Activated CD8-positive, alpha-beta T cell treated with anti-CD3 and anti-CD28 coated beads, Interleukin-2, amount 10 ng/mL, durations not matched to agents 7 days and 5 days (primary cell): ENCODE measurements around the gene RIPPLY3. TPM values are rescaled to one million over a fixed set of nuclear protein-coding genes. Genes with fewer than 3 reads are reported as not detected.
"Not testable (repeated sequence)": the region's sequence is repeated elsewhere in the genome, so short reads cannot be mapped to it uniquely, and the experiment has no call there.

Source experiments
- ATAC-seq: fragments of 150-1000 bp; cut with Tn5 transposase; one replicate; pipeline ENCODE4 v1.10.0; 2021; ENCODE audit warnings: moderate library complexity
- CTCF ChIA-PET: fragments of 350-600 bp; sonication (Branson Sonifier 250); formaldehyde crosslinking; loops from one replicate; lab custom pipeline; 2021; ENCODE audit warnings: antibody characterized with exemption; lab: Charles Lee
- POLR2A ChIA-PET: fragments of 350-600 bp; sonication (Branson Sonifier 250); formaldehyde crosslinking; loops from one replicate; lab custom pipeline; 2021; ENCODE audit warnings: antibody characterized with exemption; lab: Charles Lee
- DNase-seq: peaks from one replicate; pipeline ENCODE4 v3.0.0-alpha.2; 2020
- H3K27ac Mint-ChIP-seq: one replicate; pipeline ENCODE4 v1.8.0; 2021; ENCODE audit warnings: mild to moderate bottlenecking, mixed read lengths
- H3K27me3 Mint-ChIP-seq: one replicate; pipeline ENCODE4 v1.8.0; 2021; ENCODE audit warnings: low read depth, mixed read lengths
- H3K36me3 Mint-ChIP-seq: one replicate; pipeline ENCODE4 v1.8.0; 2021; ENCODE audit warnings: low read depth, mixed read lengths
- H3K4me1 Mint-ChIP-seq: one replicate; pipeline ENCODE4 v1.8.0; 2021; ENCODE audit warnings: low read depth, mixed read lengths
- H3K4me3 Mint-ChIP-seq: one replicate; pipeline ENCODE4 v1.8.0; 2021; ENCODE audit warnings: mild to moderate bottlenecking, mixed read lengths
- H3K9me3 Mint-ChIP-seq: one replicate; pipeline ENCODE4 v1.8.0; 2022; ENCODE audit warnings: mixed read lengths; ENCODE audit not compliant: insufficient read depth
- total RNA-seq, 2 experiments: library from RNA; stranded (reverse); gene quantifications; one replicate each; pipeline ENCODE4 v1.2.3, GENCODE V29; 2021

The RIPPLY3 gene
- total RNA-seq, 2 experiments from 2014 or later: 0.10 TPM; not detected in 1

GRCh38 chr21:37030864-37031263 is 24.4 kb downstream of the RIPPLY3 start:
- peaks cover 7% of the 10 kb centered on the region for H3K27me3 Mint-ChIP-seq
- no peaks in the 10 kb centered on the region for H3K9me3 Mint-ChIP-seq
- ChIA-PET CTCF (no interaction called here), POLR2A (no interaction called here)
- ATAC-seq (no peak), DNase-seq (no peak)
- H3K4me3 Mint-ChIP-seq: no peak overlapping the region
- H3K36me3 Mint-ChIP-seq: no peaks in the 10 kb centered on the region
- H3K27ac Mint-ChIP-seq: no peak overlapping the region
- no peaks in the 10 kb centered on the region for H3K4me1 Mint-ChIP-seq

- no peak for ATAC-seq
Observed at GRCh38 chr21:37032293-37032692, 25.8 kb downstream of the RIPPLY3 start.

GRCh38 chr21:37032877-37033471 is 26.5 kb downstream of the RIPPLY3 start:
- no peak for ATAC-seq

More at GRCh38 chr21:37032293-37032692, 25.8 kb downstream of the RIPPLY3 start:
- ChIA-PET POLR2A (no interaction called here), CTCF (no interaction called here)
- Mint-ChIP-seq H3K27ac (no peak overlapping the region), H3K9me3 (no peaks in the 10 kb centered on the region), H3K36me3 (no peaks in the 10 kb centered on the region), H3K4me1 (no peaks in the 10 kb centered on the region), H3K4me3 (no peak overlapping the region), H3K27me3 (peaks cover 6% of the 10 kb centered on the region)
- no peak for DNase-seq

GRCh38 chr21:37034394-37034793 is 27.9 kb downstream of the RIPPLY3 start:
- CTCF ChIA-PET, DNase-seq, H3K27me3 Mint-ChIP-seq, H3K4me3 Mint-ChIP-seq, H3K9me3 Mint-ChIP-seq, POLR2A ChIA-PET, H3K27ac Mint-ChIP-seq, H3K36me3 Mint-ChIP-seq, ATAC-seq, H3K4me1 Mint-ChIP-seq: not testable (repeated sequence)

More at GRCh38 chr21:37032877-37033471, 26.5 kb downstream of the RIPPLY3 start:
- no peaks in the 10 kb centered on the region for H3K4me1 Mint-ChIP-seq
- no peak overlapping the region for H3K27ac Mint-ChIP-seq
- H3K4me3 Mint-ChIP-seq: no peak overlapping the region
- ChIA-PET POLR2A (no interaction called here), CTCF (no interaction called here)
- no peaks in the 10 kb centered on the region for H3K36me3 Mint-ChIP-seq
- H3K27me3 Mint-ChIP-seq: peaks cover 7% of the 10 kb centered on the region
- DNase-seq: no peak
- H3K9me3 Mint-ChIP-seq: no peaks in the 10 kb centered on the region

- Mint-ChIP-seq H3K27me3 (peaks cover 9% of the 10 kb centered on the region), H3K36me3 (no peaks in the 10 kb centered on the region), H3K9me3 (no peaks in the 10 kb centered on the region), H3K4me3 (no peak overlapping the region), H3K4me1 (no peaks in the 10 kb centered on the region), H3K27ac (no peak overlapping the region)
- ATAC-seq (no peak), DNase-seq (no peak)
- POLR2A ChIA-PET: no interaction called here
- CTCF ChIA-PET: no interaction called here
Observed at GRCh38 chr21:37036177-37036576, 29.7 kb downstream of the RIPPLY3 start.

GRCh38 chr21:37039411-37040075 is 33.0 kb downstream of the RIPPLY3 start:
- H3K27me3 Mint-ChIP-seq: peaks cover 8% of the 10 kb centered on the region
- no peaks in the 10 kb centered on the region for H3K36me3 Mint-ChIP-seq
- peaks cover 3% of the 10 kb centered on the region for H3K4me1 Mint-ChIP-seq
- ChIA-PET CTCF (interaction anchor here (1.1 kb wide), 1 partner anchor 39 kb away, joined by 3 read pairs; no protein-coding TSS in a partner anchor), POLR2A (no interaction called here)
- ATAC-seq (no peak), DNase-seq (no peak)
- H3K9me3 Mint-ChIP-seq: no peaks in the 10 kb centered on the region
- H3K27ac Mint-ChIP-seq: no peak overlapping the region
- no peak overlapping the region for H3K4me3 Mint-ChIP-seq

- CTCF ChIA-PET: interaction anchor here (0.6 to 1.1 kb wide), 2 partner anchors 31 to 39 kb away, joined by 3 read pairs; no protein-coding TSS in a partner anchor
- Mint-ChIP-seq H3K27ac (no peak overlapping the region), H3K4me1 (peaks cover 10% of the 10 kb centered on the region), H3K9me3 (no peaks in the 10 kb centered on the region), H3K36me3 (no peaks in the 10 kb centered on the region), H3K27me3 (peaks cover 8% of the 10 kb centered on the region), H3K4me3 (no peak overlapping the region)
- POLR2A ChIA-PET: no interaction called here
- DNase-seq (no peak), ATAC-seq (no peak)
Observed at GRCh38 chr21:37040212-37040611, 33.7 kb downstream of the RIPPLY3 start.

GRCh38 chr21:37041706-37042271 is 35.3 kb downstream of the RIPPLY3 start:
- H3K4me1 Mint-ChIP-seq: peaks cover 16% of the 10 kb centered on the region
- peaks cover 6% of the 10 kb centered on the region for H3K27me3 Mint-ChIP-seq
- H3K4me3 Mint-ChIP-seq: no peak overlapping the region
- H3K9me3 Mint-ChIP-seq: no peaks in the 10 kb centered on the region
- POLR2A ChIA-PET: interaction anchor here (0.9 kb wide), 1 partner anchor 30 kb away, joined by 3 read pairs; no protein-coding TSS in a partner anchor
- ATAC-seq: no peak
- H3K36me3 Mint-ChIP-seq: no peaks in the 10 kb centered on the region
- H3K27ac Mint-ChIP-seq: no peak overlapping the region
- no peak for DNase-seq
- CTCF ChIA-PET: no interaction called here

- Mint-ChIP-seq H3K4me3 (no peak overlapping the region), H3K4me1 (peaks cover 16% of the 10 kb centered on the region), H3K9me3 (no peaks in the 10 kb centered on the region), H3K27me3 (peaks cover 15% of the 10 kb centered on the region), H3K36me3 (no peaks in the 10 kb centered on the region), H3K27ac (no peak overlapping the region)
- ATAC-seq (no peak), DNase-seq (no peak)
- POLR2A ChIA-PET: no interaction called here
- CTCF ChIA-PET: no interaction called here
Observed at GRCh38 chr21:37043818-37044217, 37.3 kb downstream of the RIPPLY3 start.

GRCh38 chr21:37044643-37045042 is 38.1 kb downstream of the RIPPLY3 start:
- Mint-ChIP-seq H3K36me3 (no peaks in the 10 kb centered on the region), H3K4me3 (no peak overlapping the region), H3K9me3 (no peaks in the 10 kb centered on the region), H3K27me3 (peaks cover 20% of the 10 kb centered on the region), H3K27ac (no peak overlapping the region), H3K4me1 (peaks cover 16% of the 10 kb centered on the region)
- POLR2A ChIA-PET: no interaction called here
- no peak for DNase-seq
- ATAC-seq: no peak
- CTCF ChIA-PET: interaction anchor here (1.2 kb wide), 1 partner anchor 78 kb away, joined by 3 read pairs; the partner anchor contains the start of gene HLCS

GRCh38 chr21:37045149-37045548 is 38.6 kb downstream of the RIPPLY3 start:
- no peaks in the 10 kb centered on the region for H3K36me3 Mint-ChIP-seq
- H3K27ac Mint-ChIP-seq: no peak overlapping the region
- POLR2A ChIA-PET: no interaction called here
- ATAC-seq (peak; percentile 89), DNase-seq (peak; percentile 59)
- no peaks in the 10 kb centered on the region for H3K9me3 Mint-ChIP-seq
- H3K27me3 Mint-ChIP-seq: peaks cover 23% of the 10 kb centered on the region
- peaks cover 16% of the 10 kb centered on the region for H3K4me1 Mint-ChIP-seq
- CTCF ChIA-PET: interaction anchor here (1.2 kb wide), 1 partner anchor 78 kb away, joined by 3 read pairs; the partner anchor contains the start of gene HLCS
- no peak overlapping the region for H3K4me3 Mint-ChIP-seq

- DNase-seq (no peak), ATAC-seq (no peak)
- Mint-ChIP-seq H3K36me3 (no peaks in the 10 kb centered on the region), H3K27me3 (peaks cover 23% of the 10 kb centered on the region), H3K9me3 (no peaks in the 10 kb centered on the region), H3K27ac (no peak overlapping the region), H3K4me3 (no peak overlapping the region), H3K4me1 (peaks cover 16% of the 10 kb centered on the region)
- ChIA-PET CTCF (interaction anchor here (0.6 to 1.2 kb wide), 2 partner anchors 68 to 79 kb away, joined by 3 read pairs; partner anchors contain the start of gene HLCS), POLR2A (interaction anchor here (0.7 kb wide), 1 partner anchor 283 kb away, joined by 3 read pairs; no protein-coding TSS in a partner anchor)
Observed at GRCh38 chr21:37045556-37045955, 39.1 kb downstream of the RIPPLY3 start.
